CD4-positive, CD25-positive, alpha-beta regulatory T cell (primary cell): ENCODE results near the gene DLG2. TPM values are rescaled to one million over a fixed set of nuclear protein-coding genes. Genes with fewer than 3 reads are reported as not detected.
"Not testable (repeated sequence)": the region's sequence is repeated elsewhere in the genome, so short reads cannot be mapped to it uniquely, and the experiment has no call there.

ENCODE experiments used
- ATAC-seq, 2 donors: fragments of 150-1000 bp; cut with Tn5 transposase; one replicate each; pipeline ENCODE4 v1.10.0; 2021; ENCODE audit warnings: low read depth in 2 of 2, moderate number of reproducible peaks in 2 of 2, moderate library complexity in 1 of 2
- DNase-seq, 3 donors: peaks; one replicate each; pipeline versions ENCODE4 v3.0.0 to v3.0.0-alpha.2; 2012 to 2022; ENCODE audit warnings: mixed read lengths in 1 of 3
- H3K27ac ChIP-seq: one replicate; pipeline ENCODE4 v1.7.0; 2013; ENCODE audit warnings: mild to moderate bottlenecking, low read length; ENCODE audit not compliant: insufficient read depth, poor library complexity, severe bottlenecking
- H3K27me3 ChIP-seq: one replicate; pipeline ENCODE4 v1.7.0; 2013; ENCODE audit warnings: low read length; ENCODE audit not compliant: control insufficient read depth, insufficient read depth
- H3K36me3 ChIP-seq: one replicate; pipeline ENCODE4 v1.7.0; 2013; ENCODE audit warnings: mild to moderate bottlenecking, low read length, moderate library complexity; ENCODE audit not compliant: control insufficient read depth, insufficient read depth
- H3K4me1 ChIP-seq: 2 replicates; pipeline ENCODE4 v1.7.0; 2013; ENCODE audit warnings: mild to moderate bottlenecking, low read length; ENCODE audit not compliant: insufficient read depth, control insufficient read depth, poor library complexity, severe bottlenecking
- H3K4me3 ChIP-seq: one replicate; pipeline ENCODE4 v1.7.0; 2013; ENCODE audit warnings: low read depth, mild to moderate bottlenecking, low read length, moderate library complexity
- H3K9me3 ChIP-seq, 2 experiments: 1 replicate in 1 of 2; 2 replicates in 1 of 2; pipeline ENCODE4 v1.7.0; 2013; ENCODE audit warnings: low read length in 2 of 2, mild to moderate bottlenecking in 1 of 2, moderate library complexity in 1 of 2; ENCODE audit not compliant: control insufficient read depth in 2 of 2
- H3K27ac Mint-ChIP-seq, 3 donors: one replicate each; pipeline ENCODE4 v1.8.0; 2020 to 2022; ENCODE audit warnings: mild to moderate bottlenecking in 3 of 3, mixed read lengths in 3 of 3, moderate library complexity in 2 of 3
- H3K27me3 Mint-ChIP-seq: one replicate; pipeline ENCODE4 v1.8.0; 2022; ENCODE audit warnings: mild to moderate bottlenecking, mixed read lengths
- H3K36me3 Mint-ChIP-seq: one replicate; pipeline ENCODE4 v1.8.0; 2020; ENCODE audit warnings: mixed read lengths
- H3K4me1 Mint-ChIP-seq, 4 donors: one replicate each; pipeline ENCODE4 v1.8.0; 2020 to 2022; ENCODE audit warnings: mixed read lengths in 4 of 4, mild to moderate bottlenecking in 1 of 4
- H3K4me3 Mint-ChIP-seq, 4 donors: one replicate each; pipeline ENCODE4 v1.8.0; 2020 to 2022; ENCODE audit warnings: mild to moderate bottlenecking in 4 of 4, mixed read lengths in 4 of 4, moderate library complexity in 3 of 4
- H3K9me3 Mint-ChIP-seq, 7 donors: one replicate each; pipeline ENCODE4 v1.8.0; 2020 to 2022; ENCODE audit warnings: mixed read lengths in 7 of 7, mild to moderate bottlenecking in 3 of 7, moderate library complexity in 2 of 7
- polyA plus RNA-seq, 4 donors: library from polyadenylated mRNA; unstranded; fragments of 300-500 nt; fragmentation: Illumina TruSeq; gene quantifications; one replicate each; pipeline ENCODE4 v1.2.3, GENCODE V29; 2021
- total RNA-seq: library from RNA; stranded (reverse); gene quantifications from one replicate; pipeline ENCODE4 v1.2.3, GENCODE V29; 2022

Gene DLG2
- total and polyA plus RNA-seq, 5 donors from 2014 or later, result 0.26 to 2.0 (median 0.94) TPM

GRCh38 chr11:85132851-85133585 lies 494.1 kb downstream of the DLG2 start:
- peaks cover 0 to 3% of the 10 kb centered on the region in 2 experiments for H3K9me3 ChIP-seq
- H3K36me3 ChIP-seq, result no peaks in the 10 kb centered on the region
- no peaks in the 10 kb centered on the region for H3K4me1 Mint-ChIP-seq
- ATAC-seq (no peak), DNase-seq (no peak)
- no peaks in the 10 kb centered on the region for H3K27me3 Mint-ChIP-seq
- H3K4me3 ChIP-seq, result no peak overlapping the region
- no peaks in the 10 kb centered on the region for H3K27me3 ChIP-seq
- H3K4me3 Mint-ChIP-seq, result no peak overlapping the region
- no peaks in the 10 kb centered on the region for H3K36me3 Mint-ChIP-seq
- H3K27ac ChIP-seq, result no peak overlapping the region
- no peak overlapping the region for H3K27ac Mint-ChIP-seq
- peaks cover 0 to 20% (median 7%) of the 10 kb centered on the region in 7 donors for H3K9me3 Mint-ChIP-seq
- H3K4me1 ChIP-seq, result no peaks in the 10 kb centered on the region

- H3K27me3 ChIP-seq, result no peaks in the 10 kb centered on the region
- Mint-ChIP-seq H3K27ac (no peak overlapping the region), H3K27me3 (peaks cover 5% of the 10 kb centered on the region), H3K4me1 (no peaks in the 10 kb centered on the region), H3K4me3 (no peak overlapping the region), H3K36me3 (no peaks in the 10 kb centered on the region), H3K9me3 (peaks cover 0 to 34% (median 11%) of the 10 kb centered on the region in 7 donors)
- no peak overlapping the region for H3K27ac ChIP-seq
- H3K9me3 ChIP-seq, result peaks cover 0 to 3% of the 10 kb centered on the region in 2 experiments
- no peak for DNase-seq
- no peak overlapping the region for H3K4me3 ChIP-seq
- ATAC-seq, result no peak
- no peaks in the 10 kb centered on the region for H3K4me1 ChIP-seq
- H3K36me3 ChIP-seq, result no peaks in the 10 kb centered on the region
These were observed 499.8 kb downstream of the DLG2 start for GRCh38 chr11:85127349-85127748.

GRCh38 chr11:85123752-85124231 lies 503.4 kb downstream of the DLG2 start:
- Histone ChIP-seq H3K9me3 (no peaks in the 10 kb centered on the region), H3K27me3 (no peaks in the 10 kb centered on the region), H3K4me3 (no peak overlapping the region), H3K36me3 (no peaks in the 10 kb centered on the region), H3K4me1 (no peaks in the 10 kb centered on the region), H3K27ac (no peak overlapping the region)
- H3K27ac Mint-ChIP-seq, result no peak overlapping the region
- H3K9me3 Mint-ChIP-seq, result peaks cover 0 to 42% (median 12%) of the 10 kb centered on the region in 7 donors
- H3K27me3 Mint-ChIP-seq, result peaks cover 5% of the 10 kb centered on the region
- H3K4me3 Mint-ChIP-seq, result no peak overlapping the region
- no peaks in the 10 kb centered on the region for H3K4me1 Mint-ChIP-seq
- ATAC-seq (peak in 1 of 2 donors; percentile 31), DNase-seq (no peak)
- H3K36me3 Mint-ChIP-seq, result no peaks in the 10 kb centered on the region

- DNase-seq (no peak), ATAC-seq (no peak)
- no peak overlapping the region for H3K4me3 Mint-ChIP-seq
- no peaks in the 10 kb centered on the region for H3K36me3 Mint-ChIP-seq
- H3K9me3 Mint-ChIP-seq, result peaks cover 0 to 18% (median 9%) of the 10 kb centered on the region in 7 donors
- no peak overlapping the region for H3K4me3 ChIP-seq
- H3K36me3 ChIP-seq, result no peaks in the 10 kb centered on the region
- no peaks in the 10 kb centered on the region for H3K27me3 Mint-ChIP-seq
- H3K4me1 Mint-ChIP-seq, result no peaks in the 10 kb centered on the region
- no peaks in the 10 kb centered on the region for H3K27me3 ChIP-seq
- no peak overlapping the region for H3K27ac Mint-ChIP-seq
- no peaks in the 10 kb centered on the region for H3K4me1 ChIP-seq
- H3K9me3 ChIP-seq, result peaks cover 0 to 4% of the 10 kb centered on the region in 2 experiments
- no peak overlapping the region for H3K27ac ChIP-seq
These were observed 509.0 kb downstream of the DLG2 start for GRCh38 chr11:85118151-85118550.

- H3K9me3 Mint-ChIP-seq, result peaks cover 2 to 8% (median 5%) of the 10 kb centered on the region in 7 donors
- DNase-seq (no peak), ATAC-seq (no peak)
- Histone ChIP-seq H3K27me3 (no peaks in the 10 kb centered on the region), H3K27ac (no peak overlapping the region), H3K9me3 (peaks cover 0 to 4% of the 10 kb centered on the region in 2 experiments), H3K4me3 (no peak overlapping the region), H3K36me3 (no peaks in the 10 kb centered on the region), H3K4me1 (no peaks in the 10 kb centered on the region)
- H3K4me3 Mint-ChIP-seq, result no peak overlapping the region
- H3K27me3 Mint-ChIP-seq, result no peaks in the 10 kb centered on the region
- H3K4me1 Mint-ChIP-seq, result no peaks in the 10 kb centered on the region
- H3K36me3 Mint-ChIP-seq, result no peaks in the 10 kb centered on the region
- H3K27ac Mint-ChIP-seq, result no peak overlapping the region
These were observed 511.3 kb downstream of the DLG2 start for GRCh38 chr11:85115798-85116197.

- H3K27ac Mint-ChIP-seq, result no peak overlapping the region
- Histone ChIP-seq H3K9me3 (peaks cover 0 to 4% of the 10 kb centered on the region in 2 experiments), H3K4me1 (no peaks in the 10 kb centered on the region), H3K4me3 (no peak overlapping the region), H3K27me3 (no peaks in the 10 kb centered on the region), H3K36me3 (no peaks in the 10 kb centered on the region), H3K27ac (no peak overlapping the region)
- H3K27me3 Mint-ChIP-seq, result no peaks in the 10 kb centered on the region
- ATAC-seq, result no peak
- no peak for DNase-seq
- H3K36me3 Mint-ChIP-seq, result no peaks in the 10 kb centered on the region
- H3K9me3 Mint-ChIP-seq, result peaks cover 2 to 11% (median 4%) of the 10 kb centered on the region in 7 donors
- peak overlapping the region in 1 of 4 donors; percentile 22 for H3K4me3 Mint-ChIP-seq
- H3K4me1 Mint-ChIP-seq, result peaks cover 0 to 3% (median 0%) of the 10 kb centered on the region in 4 donors
These were observed 512.4 kb downstream of the DLG2 start for GRCh38 chr11:85114786-85115185.

GRCh38 chr11:85110246-85110645 lies 516.9 kb downstream of the DLG2 start:
- not testable (repeated sequence) for H3K27me3 ChIP-seq, H3K27ac Mint-ChIP-seq, H3K4me3 ChIP-seq, H3K9me3 ChIP-seq, DNase-seq, H3K4me1 Mint-ChIP-seq, H3K36me3 ChIP-seq, H3K27ac ChIP-seq, ATAC-seq, H3K4me1 ChIP-seq, H3K4me3 Mint-ChIP-seq, H3K36me3 Mint-ChIP-seq, H3K27me3 Mint-ChIP-seq
- peaks cover 2 to 20% (median 6%) of the 10 kb centered on the region in 7 donors for H3K9me3 Mint-ChIP-seq

GRCh38 chr11:85109141-85109540 lies 518.0 kb downstream of the DLG2 start:
- no peak overlapping the region for H3K4me3 Mint-ChIP-seq
- Histone ChIP-seq H3K9me3 (no peaks in the 10 kb centered on the region), H3K4me1 (no peaks in the 10 kb centered on the region), H3K4me3 (no peak overlapping the region), H3K27me3 (no peaks in the 10 kb centered on the region), H3K36me3 (no peaks in the 10 kb centered on the region), H3K27ac (no peak overlapping the region)
- H3K4me1 Mint-ChIP-seq, result peaks cover 0 to 3% (median 0%) of the 10 kb centered on the region in 4 donors
- ATAC-seq (no peak), DNase-seq (no peak)
- no peak overlapping the region for H3K27ac Mint-ChIP-seq
- H3K36me3 Mint-ChIP-seq, result no peaks in the 10 kb centered on the region
- H3K27me3 Mint-ChIP-seq, result no peaks in the 10 kb centered on the region
- peaks cover 2 to 27% (median 8%) of the 10 kb centered on the region in 7 donors for H3K9me3 Mint-ChIP-seq
